ENCODE measurements around the gene CAMKMT.

Gene CAMKMT

DNA sequence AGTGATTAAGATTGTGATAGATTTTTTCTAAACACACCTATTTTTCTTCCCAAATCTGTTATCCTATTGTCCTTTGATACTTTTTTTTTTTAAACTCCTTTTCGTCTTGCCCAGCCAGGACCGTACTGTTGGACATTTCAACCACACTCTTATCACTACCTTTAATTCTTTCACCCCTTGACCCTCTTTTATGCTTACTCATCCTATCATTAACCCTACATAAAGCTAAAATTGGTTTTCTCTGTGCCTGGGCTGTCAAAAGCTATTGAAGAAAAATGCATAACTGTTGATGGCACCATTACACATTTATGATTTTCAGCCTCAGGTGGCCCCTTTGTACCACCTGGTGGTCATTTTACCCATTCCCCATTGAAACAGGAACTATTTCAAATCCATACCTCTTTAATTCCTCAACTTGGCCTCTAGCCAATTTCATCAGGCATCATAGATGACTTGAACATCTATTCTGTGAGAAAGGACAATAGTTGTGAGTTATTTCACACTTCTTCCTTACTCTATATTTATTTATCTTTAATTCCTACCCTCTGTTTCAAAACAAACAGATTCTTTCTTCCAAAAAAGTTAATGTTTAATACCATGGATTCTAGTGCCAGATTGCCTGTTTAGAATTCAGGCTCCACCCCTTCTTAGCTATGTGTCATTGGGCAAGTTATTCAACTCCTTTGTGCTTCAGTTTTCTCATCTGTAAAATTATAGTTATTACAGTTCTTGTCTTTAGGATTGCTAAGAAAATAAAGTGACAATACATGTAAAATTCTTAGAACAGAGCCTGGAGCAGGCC, 258.6 kb downstream of the CAMKMT start:
- Histone ChIP-seq H3K9me3 (ENCODE audit: control insufficient read depth, insufficient read depth, low read length) (no peaks in the 10 kb centered on the region), H3K4me3 (ENCODE audit: low read depth, low read length) (no peak overlapping the region), H3K9ac (ENCODE audit: low read depth, low read length) (no peak overlapping the region), H3K27me3 (ENCODE audit: control insufficient read depth, insufficient read depth, low read length) (no peaks in the 10 kb centered on the region), H3K4me1 (ENCODE audit: control insufficient read depth, insufficient read depth, low read length) (peaks cover 10% of the 10 kb centered on the region), H3K36me3 (ENCODE audit: control insufficient read depth, insufficient read depth, low read length) (no peaks in the 10 kb centered on the region), H3K27ac (ENCODE audit: low read depth, low read length) (no peak overlapping the region)

DNA sequence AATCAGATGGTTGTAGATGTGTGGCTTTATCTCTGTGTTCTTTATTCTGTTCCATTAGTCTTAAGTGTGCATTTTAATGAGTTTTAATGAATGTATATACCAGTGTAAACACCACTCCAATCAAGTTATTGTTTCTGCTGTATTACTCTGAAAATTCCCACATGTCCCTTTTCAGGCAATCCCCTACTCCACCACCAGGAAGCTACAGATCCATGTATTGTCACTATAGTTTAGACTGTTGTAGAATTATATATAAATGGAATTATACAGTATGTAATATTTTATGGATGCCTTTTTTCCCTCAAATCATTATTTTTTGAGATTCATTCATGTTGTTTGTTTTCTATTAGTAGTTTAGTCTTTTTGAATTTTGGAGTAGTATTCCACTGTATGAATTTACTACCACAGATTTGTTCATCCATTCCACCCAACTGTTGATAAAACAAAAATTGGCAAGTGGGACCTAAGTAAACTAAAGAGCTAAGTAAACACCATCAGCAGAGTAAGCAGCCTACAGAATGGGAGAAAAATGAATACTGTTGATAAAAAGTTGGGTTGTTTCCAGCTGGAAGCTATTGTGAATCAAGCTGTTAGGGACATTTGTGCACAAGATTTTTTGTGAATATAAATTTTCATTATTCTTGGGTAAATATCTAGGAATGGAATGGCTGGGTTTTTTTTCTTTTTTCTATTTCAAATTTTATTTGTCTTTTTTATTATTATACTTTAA, 262.0 kb downstream of the CAMKMT start:
- Histone ChIP-seq H3K9me3 (ENCODE audit: control insufficient read depth, insufficient read depth, low read length) (no peaks in the 10 kb centered on the region), H3K4me1 (ENCODE audit: control insufficient read depth, insufficient read depth, low read length) (peaks cover 3% of the 10 kb centered on the region; the same call in 1 of the 2 replicates), H3K27ac (ENCODE audit: low read depth, low read length) (no peak overlapping the region), H3K36me3 (ENCODE audit: control insufficient read depth, insufficient read depth, low read length) (no peaks in the 10 kb centered on the region), H3K4me3 (ENCODE audit: low read depth, low read length) (no peak overlapping the region), H3K27me3 (ENCODE audit: control insufficient read depth, insufficient read depth, low read length) (no peaks in the 10 kb centered on the region), H3K9ac (ENCODE audit: low read depth, low read length) (no peak overlapping the region)

DNA sequence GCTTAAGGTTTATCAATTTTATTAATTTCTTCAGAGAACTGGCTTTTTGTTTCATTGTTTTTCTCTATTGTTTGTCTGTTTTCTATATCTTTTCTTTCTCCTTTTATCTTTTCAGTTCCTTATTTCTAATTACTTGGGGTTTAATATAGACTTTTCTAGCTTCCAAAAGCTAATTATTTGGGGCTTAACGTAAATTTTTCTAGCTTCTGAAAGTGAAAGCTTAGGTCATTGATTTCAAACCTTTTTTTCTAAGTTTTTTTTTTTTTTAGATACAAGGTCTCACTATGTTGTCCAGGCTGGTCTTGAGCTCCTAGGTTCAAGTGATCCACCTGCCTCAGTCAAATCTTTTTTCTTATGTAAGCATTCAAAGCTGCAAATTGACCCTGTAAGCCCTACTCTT, 266.6 kb downstream of the CAMKMT start:
- no peaks in the 10 kb centered on the region for H3K36me3 ChIP-seq (ENCODE audit: control insufficient read depth, insufficient read depth, low read length)
- H3K27me3 ChIP-seq (ENCODE audit: control insufficient read depth, insufficient read depth, low read length) = no peaks in the 10 kb centered on the region
- no peak overlapping the region for H3K4me3 ChIP-seq (ENCODE audit: low read depth, low read length)
- H3K4me1 ChIP-seq (ENCODE audit: control insufficient read depth, insufficient read depth, low read length) = no peaks in the 10 kb centered on the region
- H3K9ac ChIP-seq (ENCODE audit: low read depth, low read length) = no peak overlapping the region
- H3K9me3 ChIP-seq (ENCODE audit: control insufficient read depth, insufficient read depth, low read length) = peaks cover 2% of the 10 kb centered on the region; the same call in 1 of the 2 replicates
- no peak overlapping the region for H3K27ac ChIP-seq (ENCODE audit: low read depth, low read length)

DNA sequence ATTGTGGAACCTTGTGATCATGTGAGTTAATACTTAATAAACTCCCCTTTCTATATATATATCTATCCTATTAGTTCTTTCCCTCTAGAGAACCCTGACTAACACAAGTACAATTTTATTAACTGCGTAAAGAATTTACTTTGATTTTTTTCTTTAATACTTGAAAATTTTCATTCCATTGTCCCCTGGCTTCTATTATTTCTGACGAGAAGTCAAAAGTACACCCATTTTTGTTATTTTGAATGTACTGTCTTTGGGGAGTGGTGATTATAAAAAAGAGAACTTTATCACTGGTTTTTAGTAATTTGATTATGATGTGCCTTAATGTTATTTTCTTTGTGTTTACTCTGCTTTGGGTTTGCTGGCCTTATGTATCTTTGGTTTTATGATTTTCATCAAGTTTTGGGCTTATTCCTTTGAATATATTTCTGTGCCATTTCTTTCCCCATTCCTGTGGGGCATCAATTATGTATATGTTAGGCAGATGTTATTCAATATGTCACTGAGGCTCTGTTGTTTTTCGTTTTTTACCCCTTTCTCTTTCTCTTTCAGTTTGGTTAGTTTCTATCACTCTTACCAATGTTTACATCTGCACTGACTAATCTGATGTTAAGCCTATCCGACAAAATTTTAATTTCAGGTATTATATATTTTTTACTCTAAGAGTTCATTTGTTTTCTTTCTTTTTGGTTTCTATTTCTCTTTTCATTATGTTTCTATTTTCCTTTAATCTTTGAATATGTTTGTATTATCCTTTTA, 271.4 kb downstream of the CAMKMT start:
- Histone ChIP-seq H3K36me3 (ENCODE audit: control insufficient read depth, insufficient read depth, low read length) (no peaks in the 10 kb centered on the region), H3K27ac (ENCODE audit: low read depth, low read length) (no peak overlapping the region), H3K4me1 (ENCODE audit: control insufficient read depth, insufficient read depth, low read length) (peaks cover 2% of the 10 kb centered on the region), H3K9me3 (ENCODE audit: control insufficient read depth, insufficient read depth, low read length) (peaks cover 2% of the 10 kb centered on the region; the same call in 1 of the 2 replicates), H3K9ac (ENCODE audit: low read depth, low read length) (no peak overlapping the region), H3K4me3 (ENCODE audit: low read depth, low read length) (no peak overlapping the region), H3K27me3 (ENCODE audit: control insufficient read depth, insufficient read depth, low read length) (no peaks in the 10 kb centered on the region)

DNA sequence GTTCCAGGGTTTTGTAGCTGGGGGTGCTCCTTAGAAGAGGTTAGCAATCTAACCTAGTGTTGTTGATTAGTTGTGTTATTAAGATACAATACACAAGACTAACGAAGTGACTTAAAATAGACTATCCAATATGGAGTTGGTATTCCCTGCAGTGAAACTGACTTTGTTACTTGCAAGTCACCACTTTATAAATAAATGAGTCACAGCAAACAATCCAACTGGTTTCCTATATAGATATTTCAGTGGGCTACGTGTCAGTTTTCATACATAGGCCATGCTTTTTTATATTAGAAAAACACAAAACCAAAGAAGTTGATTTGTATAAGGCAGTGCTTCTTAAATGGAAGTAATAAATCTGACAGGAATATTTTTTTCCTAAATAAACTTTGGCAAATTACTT, 274.0 kb downstream of the CAMKMT start:
- peaks cover 2% of the 10 kb centered on the region; the same call in 1 of the 2 replicates for H3K9me3 ChIP-seq (ENCODE audit: control insufficient read depth, insufficient read depth, low read length)
- no peak overlapping the region for H3K27ac ChIP-seq (ENCODE audit: low read depth, low read length)
- no peaks in the 10 kb centered on the region for H3K36me3 ChIP-seq (ENCODE audit: control insufficient read depth, insufficient read depth, low read length)
- no peaks in the 10 kb centered on the region for H3K27me3 ChIP-seq (ENCODE audit: control insufficient read depth, insufficient read depth, low read length)
- peaks cover 11% of the 10 kb centered on the region for H3K4me1 ChIP-seq (ENCODE audit: control insufficient read depth, insufficient read depth, low read length)
- H3K9ac ChIP-seq (ENCODE audit: low read depth, low read length) = no peak overlapping the region
- H3K4me3 ChIP-seq (ENCODE audit: low read depth, low read length) = no peak overlapping the region

DNA sequence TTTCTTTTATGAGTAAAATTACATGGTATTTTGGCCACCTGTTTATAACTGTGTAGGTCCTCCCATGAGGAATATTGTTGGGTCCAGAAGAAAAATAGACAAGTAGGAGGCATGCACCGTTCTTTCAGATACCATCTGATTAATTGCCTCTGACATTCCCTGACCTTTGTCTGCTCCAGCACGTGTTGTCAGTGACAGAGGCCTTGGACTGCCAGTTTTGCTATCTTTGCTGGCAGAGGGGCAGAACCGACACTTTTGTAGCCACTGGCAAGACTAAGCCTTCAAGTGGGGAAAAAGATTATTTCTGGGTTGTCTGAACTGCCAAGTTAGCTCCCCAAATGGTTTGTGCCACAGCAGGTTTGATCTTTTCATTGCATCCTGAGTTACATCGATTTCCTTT, 276.9 kb downstream of the CAMKMT start:
- H3K9ac ChIP-seq (ENCODE audit: low read depth, low read length) = no peak overlapping the region
- H3K27ac ChIP-seq (ENCODE audit: low read depth, low read length) = peak overlapping the region; percentile 9
- peaks cover 11% of the 10 kb centered on the region for H3K4me1 ChIP-seq (ENCODE audit: control insufficient read depth, insufficient read depth, low read length)
- H3K27me3 ChIP-seq (ENCODE audit: control insufficient read depth, insufficient read depth, low read length) = no peaks in the 10 kb centered on the region
- no peak overlapping the region for H3K4me3 ChIP-seq (ENCODE audit: low read depth, low read length)
- no peaks in the 10 kb centered on the region for H3K9me3 ChIP-seq (ENCODE audit: control insufficient read depth, insufficient read depth, low read length)
- no peaks in the 10 kb centered on the region for H3K36me3 ChIP-seq (ENCODE audit: control insufficient read depth, insufficient read depth, low read length)

DNA sequence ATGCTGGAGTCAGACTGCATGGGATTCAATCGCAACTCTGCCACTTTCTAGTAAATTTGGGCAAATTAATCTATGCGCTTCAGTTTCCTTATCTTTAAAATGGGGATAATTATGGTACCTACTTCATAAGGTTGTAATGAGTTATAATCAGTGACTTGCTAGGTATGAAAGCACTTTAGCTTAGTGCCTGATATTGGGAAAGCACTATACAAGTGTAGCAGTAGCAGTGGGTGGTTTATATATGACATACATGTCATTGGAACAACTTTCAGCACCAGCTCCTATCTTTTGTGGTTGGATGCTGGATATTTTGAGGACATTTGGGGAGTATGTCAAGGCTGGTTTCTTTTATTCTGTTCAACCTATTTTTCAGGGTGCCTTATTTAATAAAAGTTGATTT, 277.7 kb downstream of the CAMKMT start:
- Histone ChIP-seq H3K4me3 (ENCODE audit: low read depth, low read length) (no peak overlapping the region), H3K9ac (ENCODE audit: low read depth, low read length) (no peak overlapping the region), H3K36me3 (ENCODE audit: control insufficient read depth, insufficient read depth, low read length) (no peaks in the 10 kb centered on the region), H3K27ac (ENCODE audit: low read depth, low read length) (no peak overlapping the region), H3K27me3 (ENCODE audit: control insufficient read depth, insufficient read depth, low read length) (no peaks in the 10 kb centered on the region), H3K4me1 (ENCODE audit: control insufficient read depth, insufficient read depth, low read length) (peaks cover 11% of the 10 kb centered on the region), H3K9me3 (ENCODE audit: control insufficient read depth, insufficient read depth, low read length) (no peaks in the 10 kb centered on the region)

DNA sequence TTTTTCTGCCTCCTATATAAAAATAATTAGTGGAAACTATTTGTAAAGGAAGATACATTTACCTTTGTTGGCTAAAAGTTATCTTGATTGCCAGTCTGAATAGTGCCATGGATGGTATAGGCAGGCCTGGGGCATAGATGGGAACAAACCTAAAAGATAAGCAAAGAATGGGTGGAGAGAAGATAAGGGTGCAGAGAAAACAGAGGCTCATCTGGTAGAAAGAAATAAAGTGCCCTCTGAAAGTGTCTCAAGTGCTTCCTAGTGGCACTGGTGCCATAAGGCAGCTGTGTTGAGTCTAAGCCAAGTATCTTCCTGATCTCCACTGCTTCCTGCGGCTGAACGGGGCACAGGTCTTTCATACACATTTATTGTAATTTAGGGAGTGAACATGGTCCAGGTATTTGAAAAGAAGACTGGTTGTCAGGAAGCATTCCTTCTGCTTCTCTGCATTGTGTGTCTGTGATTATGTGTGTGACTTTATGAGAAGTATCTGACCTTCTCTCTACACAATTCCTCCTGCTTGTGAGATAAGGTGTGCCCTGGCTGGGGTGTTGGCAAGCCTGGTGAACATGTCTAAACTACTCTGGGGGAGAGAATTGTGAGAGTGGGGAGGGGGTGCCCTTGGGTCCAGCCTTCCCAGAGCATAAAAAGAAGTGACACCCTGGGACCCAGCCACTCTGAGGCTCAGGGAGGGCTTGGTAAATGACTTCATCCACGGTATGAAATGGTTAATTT, 280.5 kb downstream of the CAMKMT start:
- H3K36me3 ChIP-seq (ENCODE audit: control insufficient read depth, insufficient read depth, low read length) = no peaks in the 10 kb centered on the region
- peaks cover 22% of the 10 kb centered on the region for H3K4me1 ChIP-seq (ENCODE audit: control insufficient read depth, insufficient read depth, low read length)
- H3K9me3 ChIP-seq (ENCODE audit: control insufficient read depth, insufficient read depth, low read length) = no peaks in the 10 kb centered on the region
- no peak overlapping the region for H3K4me3 ChIP-seq (ENCODE audit: low read depth, low read length)
- no peak overlapping the region for H3K9ac ChIP-seq (ENCODE audit: low read depth, low read length)
- no peaks in the 10 kb centered on the region for H3K27me3 ChIP-seq (ENCODE audit: control insufficient read depth, insufficient read depth, low read length)
- H3K27ac ChIP-seq (ENCODE audit: low read depth, low read length) = no peak overlapping the region

DNA sequence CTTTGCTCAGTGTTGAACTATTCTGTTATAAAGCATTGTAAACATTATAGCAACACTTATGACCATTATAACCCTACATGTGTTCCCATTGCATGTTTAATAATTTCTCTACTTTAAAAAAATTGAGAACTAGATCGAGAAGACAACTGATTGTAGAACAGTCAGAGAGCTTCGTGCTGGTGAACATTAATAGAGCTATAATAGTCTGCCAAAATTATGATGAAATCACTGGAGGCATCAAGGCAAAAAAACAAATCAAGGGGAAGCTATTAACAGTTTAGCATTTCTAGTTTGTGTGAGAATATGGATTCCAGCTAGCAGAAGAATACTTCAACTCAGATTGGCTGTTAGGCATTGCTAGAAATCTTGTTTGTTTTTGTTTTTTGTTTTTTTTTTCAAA, 284.2 kb downstream of the CAMKMT start:
- H3K27me3 ChIP-seq (ENCODE audit: control insufficient read depth, insufficient read depth, low read length) = no peaks in the 10 kb centered on the region

DNA sequence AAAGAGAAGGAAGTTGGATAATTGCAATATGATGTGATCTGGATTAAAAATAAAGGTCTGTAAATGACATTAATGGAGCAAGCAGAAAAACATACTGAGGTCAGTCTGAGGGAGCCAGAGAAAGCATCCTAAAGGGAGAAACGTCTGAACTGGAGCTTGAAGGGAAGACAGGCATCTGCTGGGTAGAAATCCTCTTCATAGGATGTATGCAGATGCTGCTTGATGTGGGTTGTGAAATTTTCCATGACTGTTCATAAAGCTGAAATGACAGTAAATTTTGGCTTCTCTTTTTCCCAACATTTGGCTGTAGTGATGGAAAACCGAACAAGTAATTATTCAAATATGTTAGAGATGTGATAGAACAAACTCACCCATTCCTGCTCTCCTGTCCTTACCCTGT, 287.6 kb downstream of the CAMKMT start:
- no peak overlapping the region for H3K4me3 ChIP-seq (ENCODE audit: low read depth, low read length)
- H3K27me3 ChIP-seq (ENCODE audit: control insufficient read depth, insufficient read depth, low read length) = no peaks in the 10 kb centered on the region
- H3K4me1 ChIP-seq (ENCODE audit: control insufficient read depth, insufficient read depth, low read length) = peaks cover 39% of the 10 kb centered on the region
- H3K9ac ChIP-seq (ENCODE audit: low read depth, low read length) = no peak overlapping the region
- no peak overlapping the region for H3K27ac ChIP-seq (ENCODE audit: low read depth, low read length)
- no peaks in the 10 kb centered on the region for H3K36me3 ChIP-seq (ENCODE audit: control insufficient read depth, insufficient read depth, low read length)
- H3K9me3 ChIP-seq (ENCODE audit: control insufficient read depth, insufficient read depth, low read length) = no peaks in the 10 kb centered on the region

More for the DNA sequence above, 284.2 kb downstream of the CAMKMT start:
- no peaks in the 10 kb centered on the region for H3K36me3 ChIP-seq (ENCODE audit: control insufficient read depth, insufficient read depth, low read length)
- no peak overlapping the region for H3K27ac ChIP-seq (ENCODE audit: low read depth, low read length)
- H3K4me3 ChIP-seq (ENCODE audit: low read depth, low read length) = no peak overlapping the region
- no peak overlapping the region for H3K9ac ChIP-seq (ENCODE audit: low read depth, low read length)
- peaks cover 22% of the 10 kb centered on the region for H3K4me1 ChIP-seq (ENCODE audit: control insufficient read depth, insufficient read depth, low read length)
- no peaks in the 10 kb centered on the region for H3K9me3 ChIP-seq (ENCODE audit: control insufficient read depth, insufficient read depth, low read length)

Measured in HUES48 (cell line).